ENCODE measurements around the gene A1BG. TPM values are rescaled to one million over a fixed set of nuclear protein-coding genes. Genes with fewer than 3 reads are reported as not detected.
A peak's percentile ranks its signal among the peaks of the same experiment; 100 is the strongest.
"Not testable (repeated sequence)": the region's sequence is repeated elsewhere in the genome, so short reads cannot be mapped to it uniquely, and the experiment has no call there.

A1BG gene
- total RNA-seq, 1 experiment from 2014 or later: 1.2 TPM

- RAD21 ChIA-PET (ENCODE audit: low non-redundant PET in 1 of 2, low total read pairs in 2 of 2, uncharacterized antibody in 2 of 2, unreplicated experiment in 2 of 2): no interaction called here
- no TSS peak for BruUV-seq (replicated peaks)
Measured at GRCh38 chr19:58379246-58379645, 26.0 kb upstream of the A1BG start.

DNA sequence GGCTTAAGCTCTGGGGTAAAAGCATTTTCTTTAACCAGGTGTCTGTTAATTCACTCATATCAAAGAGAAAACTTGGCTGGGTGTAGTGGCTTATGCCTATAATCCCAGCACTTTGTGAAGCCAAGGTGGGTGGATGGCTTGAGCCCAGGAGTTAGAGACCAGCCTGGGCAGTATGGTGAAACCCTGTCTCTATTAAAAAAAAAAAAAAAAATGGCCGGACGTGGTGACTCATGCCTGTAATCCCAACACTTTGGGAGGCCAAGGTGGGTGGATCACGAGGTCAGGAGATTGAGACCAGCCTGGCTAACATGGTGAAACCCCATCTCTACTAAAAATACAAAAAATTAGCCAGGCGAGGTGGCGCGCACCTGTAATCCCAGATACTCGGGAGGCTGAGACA is 23.4 kb upstream of the A1BG start:
- H2AFZ ChIP-seq (ENCODE audit: low read depth, low read length, poor library complexity, severe bottlenecking); H3K27me3 ChIP-seq (ENCODE audit: insufficient read depth, low read length); intact Hi-C loops (cut with micrococcal nuclease); ATAC-seq; DNase-seq (ENCODE audit: low read depth, low spot score); H3K9me3 ChIP-seq (ENCODE audit: control insufficient read depth in 1 of 2, insufficient read depth in 1 of 2, low read depth in 1 of 2, low read length in 2 of 2); H3K27ac ChIP-seq (ENCODE audit: low read depth, low read length); H3K79me2 ChIP-seq (ENCODE audit: insufficient read depth, low read length); CTCF ChIA-PET; H4K20me1 ChIP-seq (ENCODE audit: insufficient read depth); H3K4me3 ChIP-seq (replicated peaks in 1 of 2; ENCODE audit: low read depth in 1 of 2, low read length in 2 of 2); H3K9ac ChIP-seq (ENCODE audit: low read length); BruUV-seq (replicated peaks); H3K36me3 ChIP-seq (ENCODE audit: control insufficient read depth in 1 of 2, insufficient read depth in 2 of 2, low read length in 2 of 2); H3K9me2 ChIP-seq (ENCODE audit: insufficient read depth): not testable (repeated sequence)
- RAD21 ChIA-PET (ENCODE audit: low non-redundant PET in 1 of 2, low total read pairs in 2 of 2, uncharacterized antibody in 2 of 2, unreplicated experiment in 2 of 2): interaction anchor here in 1 of 2 experiments (0.6 kb wide), 1 partner anchor 27 kb away, joined by 3 read pairs; no protein-coding TSS in a partner anchor
- peaks cover 3 to 21% of the 10 kb centered on the region in 2 experiments for H3K4me1 ChIP-seq (ENCODE audit: control insufficient read depth in 1 of 2, insufficient read depth in 2 of 2, low read length in 2 of 2)
- POLR2A ChIA-PET: interaction anchor here (1.2 to 1.9 kb wide), 2 partner anchors 13 to 32 kb away, joined by 5 to 6 read pairs; partner anchors contain the start of genes ZNF497 and ZNF584
- H3K4me2 ChIP-seq (ENCODE audit: low read length): peak overlapping the region; percentile 53; the same call in 1 of the 2 replicates

More at GRCh38 chr19:58379246-58379645, 26.0 kb upstream of the A1BG start:
- ChIA-PET POLR2A (interaction anchor here (1.5 kb wide), 1 partner anchor 16 kb away, joined by 7 read pairs; the partner anchor contains the start of gene ZNF497), CTCF (no interaction called here)
- intact Hi-C loops (cut with micrococcal nuclease): no loop called here
- Histone ChIP-seq H3K27ac (ENCODE audit: low read depth, low read length) (no peak overlapping the region), H4K20me1 (ENCODE audit: insufficient read depth) (no peaks in the 10 kb centered on the region), H3K4me2 (ENCODE audit: low read length) (peak overlapping the region; percentile 100), H3K36me3 (ENCODE audit: control insufficient read depth in 1 of 2, insufficient read depth in 2 of 2, low read length in 2 of 2) (0 out of 4 replicates have a peak, but pooled peaks cover 0 to 2% of the 10 kb centered on the region in 2 experiments), H3K9ac (ENCODE audit: low read length) (no peak overlapping the region), H3K4me1 (ENCODE audit: control insufficient read depth in 1 of 2, insufficient read depth in 2 of 2, low read length in 2 of 2) (peaks cover 7 to 23% of the 10 kb centered on the region in 2 experiments), H3K9me3 (ENCODE audit: control insufficient read depth in 1 of 2, insufficient read depth in 1 of 2, low read depth in 1 of 2, low read length in 2 of 2) (no peaks in the 10 kb centered on the region), H3K79me2 (ENCODE audit: insufficient read depth, low read length) (peaks cover 11% of the 10 kb centered on the region; the same call in 1 of the 2 replicates), H3K4me3 (replicated peaks in 1 of 2; ENCODE audit: low read depth in 1 of 2, low read length in 2 of 2) (peak overlapping the region; percentile 59 to 92; a peak in 1 of 4 replicates), H3K9me2 (ENCODE audit: insufficient read depth) (no peaks in the 10 kb centered on the region), H3K27me3 (ENCODE audit: insufficient read depth, low read length) (no peaks in the 10 kb centered on the region), H2AFZ (ENCODE audit: low read depth, low read length, poor library complexity, severe bottlenecking) (no peak overlapping the region)
- ATAC-seq: no peak
- TF ChIP-seq JUND (IDR thresholded peaks at IDR 0.05) (no peak), SIN3A (IDR thresholded peaks at IDR 0.05; ENCODE audit: low read depth) (no peak), CEBPB (IDR thresholded peaks at IDR 0.05; ENCODE audit: low read depth) (no peak), CBX3 (IDR thresholded peaks at IDR 0.05; ENCODE audit: low read depth) (no peak), TCF7L2 (IDR thresholded peaks at IDR 0.05; ENCODE audit: borderline replicate concordance, extremely low read depth, insufficient read depth, insufficient read length) (no peak), EZH2phosphoT487 (IDR thresholded peaks at IDR 0.05; ENCODE audit: borderline replicate concordance) (no peak), SRF (IDR thresholded peaks at IDR 0.05; ENCODE audit: low read depth) (no peak), SP1 (IDR thresholded peaks at IDR 0.05; ENCODE audit: low read depth) (no peak), ELF1 (IDR thresholded peaks at IDR 0.05; ENCODE audit: borderline replicate concordance, low read depth) (no peak), POLR2AphosphoS5 (IDR thresholded peaks at IDR 0.05; ENCODE audit: low read depth, low read length) (no peak), YY1 (IDR thresholded peaks at IDR 0.05; ENCODE audit: extremely low read depth, insufficient replicate concordance, low read depth, low read length) (no peak), ZFX (IDR thresholded peaks at IDR 0.05) (no peak)
- TF ChIP-seq, protein P1, sequence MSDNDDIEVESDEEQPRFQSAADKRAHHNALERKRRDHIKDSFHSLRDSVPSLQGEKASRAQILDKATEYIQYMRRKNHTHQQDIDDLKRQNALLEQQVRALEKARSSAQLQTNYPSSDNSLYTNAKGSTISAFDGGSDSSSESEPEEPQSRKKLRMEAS (IDR thresholded peaks at IDR 0.05): no peak
- TF ChIP-seq, protein P2, sequence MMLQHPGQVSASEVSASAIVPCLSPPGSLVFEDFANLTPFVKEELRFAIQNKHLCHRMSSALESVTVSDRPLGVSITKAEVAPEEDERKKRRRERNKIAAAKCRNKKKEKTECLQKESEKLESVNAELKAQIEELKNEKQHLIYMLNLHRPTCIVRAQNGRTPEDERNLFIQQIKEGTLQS (IDR thresholded peaks at IDR 0.05): no peak
- TF ChIP-seq, protein P3, sequence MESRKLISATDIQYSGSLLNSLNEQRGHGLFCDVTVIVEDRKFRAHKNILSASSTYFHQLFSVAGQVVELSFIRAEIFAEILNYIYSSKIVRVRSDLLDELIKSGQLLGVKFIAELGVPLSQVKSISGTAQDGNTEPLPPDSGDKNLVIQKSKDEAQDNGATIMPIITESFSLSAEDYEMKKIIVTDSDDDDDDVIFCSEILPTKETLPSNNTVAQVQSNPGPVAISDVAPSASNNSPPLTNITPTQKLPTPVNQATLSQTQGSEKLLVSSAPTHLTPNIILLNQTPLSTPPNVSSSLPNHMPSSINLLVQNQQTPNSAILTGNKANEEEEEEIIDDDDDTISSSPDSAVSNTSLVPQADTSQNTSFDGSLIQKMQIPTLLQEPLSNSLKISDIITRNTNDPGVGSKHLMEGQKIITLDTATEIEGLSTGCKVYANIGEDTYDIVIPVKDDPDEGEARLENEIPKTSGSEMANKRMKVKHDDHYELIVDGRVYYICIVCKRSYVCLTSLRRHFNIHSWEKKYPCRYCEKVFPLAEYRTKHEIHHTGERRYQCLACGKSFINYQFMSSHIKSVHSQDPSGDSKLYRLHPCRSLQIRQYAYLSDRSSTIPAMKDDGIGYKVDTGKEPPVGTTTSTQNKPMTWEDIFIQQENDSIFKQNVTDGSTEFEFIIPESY (IDR thresholded peaks at IDR 0.05; ENCODE audit: extremely low read depth, insufficient replicate concordance, low read length): no peak
- DNase-seq (ENCODE audit: low read depth, low spot score): no peak
